Fibroblast of peridontal ligament (primary cell): ENCODE data around the gene DUSP28.
"Not testable (repeated sequence)": the region's sequence is repeated elsewhere in the genome, so short reads cannot be mapped to it uniquely, and the experiment has no call there.

ENCODE experiments used
- DNase-seq: peaks from one replicate; pipeline ENCODE4 v3.0.0-alpha.2; 2010; ENCODE audit errors: extremely low read depth

Gene DUSP28

DNA sequence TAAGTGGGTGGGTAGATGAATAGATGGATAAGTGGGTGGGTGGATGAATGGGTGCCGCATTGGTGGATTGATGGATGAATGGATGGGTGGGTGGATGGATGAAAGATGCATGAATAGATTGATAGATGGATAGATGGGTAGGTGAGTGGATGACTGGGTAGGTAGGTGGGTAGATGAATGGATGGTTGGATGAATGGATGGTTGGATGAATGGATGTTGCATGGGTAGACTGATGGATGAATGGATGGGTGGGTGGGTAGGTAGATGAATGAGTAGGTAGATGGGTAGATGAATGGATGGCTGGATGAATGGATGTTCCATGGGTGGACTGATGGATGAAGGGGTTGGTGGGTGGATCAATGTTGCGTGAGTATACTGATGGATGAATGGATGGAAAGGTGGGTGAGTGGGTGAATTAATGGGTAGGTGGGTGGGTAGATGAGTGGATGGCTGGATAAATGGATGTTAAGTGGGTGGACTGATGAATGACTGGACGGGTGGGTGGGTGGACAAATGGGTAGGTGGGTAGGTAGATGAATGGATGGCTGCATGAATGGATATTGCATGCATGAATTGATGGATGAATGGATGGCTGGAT, 32.9 kb upstream of the DUSP28 start:
- no peak for DNase-seq

DNA sequence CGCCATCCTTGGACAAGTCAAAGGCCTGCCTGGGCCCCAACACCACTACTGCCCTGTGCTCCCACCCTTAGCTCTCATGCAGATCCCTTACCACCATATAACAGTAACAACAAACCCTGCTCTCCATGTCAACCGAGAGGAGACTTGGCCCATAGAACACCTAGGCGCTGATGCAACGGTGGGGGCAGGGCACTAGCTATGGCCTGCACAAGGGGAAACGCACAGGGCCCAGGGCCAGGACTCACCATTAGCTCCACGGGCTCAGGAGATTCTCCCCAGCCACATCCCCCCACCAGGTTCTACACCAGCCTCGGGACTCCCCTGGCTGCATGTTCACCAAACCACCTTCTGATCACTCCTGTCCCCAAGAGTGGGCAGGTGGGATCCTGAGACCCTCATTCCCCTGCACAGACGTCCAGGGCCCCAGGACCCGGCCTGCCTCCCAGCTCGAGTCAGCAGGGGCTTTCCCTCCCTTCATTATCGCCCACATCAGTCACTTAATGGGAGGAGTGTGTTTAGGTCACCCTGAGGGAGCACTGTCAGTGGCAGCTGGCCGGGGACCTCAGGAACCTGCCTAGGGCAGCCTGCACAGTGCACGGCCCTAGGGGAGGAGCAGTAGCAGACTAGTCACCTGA, 31.6 kb upstream of the DUSP28 start:
- DNase-seq, result no peak

DNA sequence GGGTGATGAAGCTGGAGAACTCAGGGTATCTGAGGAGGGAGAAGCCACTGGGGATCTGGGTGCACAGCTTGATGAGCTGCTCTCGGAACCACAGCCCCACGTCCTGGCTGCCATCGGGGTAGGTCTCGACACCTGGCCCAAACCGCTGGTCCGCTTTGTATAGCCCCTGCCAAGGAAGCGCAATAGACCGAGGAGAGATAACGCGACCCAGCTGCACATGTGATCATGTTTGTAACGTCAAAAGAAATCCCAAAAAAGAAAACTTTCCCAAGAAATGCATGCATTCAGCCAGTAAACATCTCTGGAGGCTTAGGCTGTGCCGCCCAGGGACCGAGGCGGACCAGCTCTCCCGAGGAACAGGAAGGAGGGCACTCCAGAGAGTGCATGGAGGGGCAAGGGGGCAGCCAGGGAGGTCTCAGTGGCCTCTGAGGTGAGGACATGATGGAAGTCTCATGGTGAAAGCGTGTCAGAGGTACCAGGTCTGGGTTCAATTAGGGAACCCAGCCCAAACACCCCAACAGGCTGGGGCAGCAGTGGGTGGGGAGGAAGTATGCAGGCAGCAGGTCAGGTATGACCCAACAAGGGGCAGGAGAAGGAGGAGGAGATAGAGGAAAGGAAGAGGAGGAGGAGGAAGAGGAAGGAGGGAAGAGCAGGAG, 30.7 kb upstream of the DUSP28 start:
- no peak for DNase-seq

DNA sequence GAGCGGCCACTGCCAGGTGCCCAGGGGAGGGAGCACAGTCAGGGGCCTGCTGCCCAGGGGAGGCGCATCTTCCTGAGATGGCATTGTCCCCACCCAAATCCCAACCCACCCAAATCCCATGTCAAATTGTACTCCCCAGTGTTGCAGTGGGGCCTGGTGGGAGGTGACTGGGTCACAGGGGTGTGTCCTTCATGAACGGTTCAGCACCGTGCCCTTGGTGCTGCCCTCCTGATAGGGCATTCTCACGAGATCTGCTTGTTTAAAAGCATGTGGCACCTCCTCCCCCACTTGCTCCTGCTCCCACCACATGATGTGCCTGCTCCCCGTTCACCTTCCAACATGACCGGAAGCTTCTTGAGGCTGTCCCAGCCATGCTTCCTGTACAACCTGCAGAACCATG, 30.0 kb upstream of the DUSP28 start:
- no peak for DNase-seq

DNA sequence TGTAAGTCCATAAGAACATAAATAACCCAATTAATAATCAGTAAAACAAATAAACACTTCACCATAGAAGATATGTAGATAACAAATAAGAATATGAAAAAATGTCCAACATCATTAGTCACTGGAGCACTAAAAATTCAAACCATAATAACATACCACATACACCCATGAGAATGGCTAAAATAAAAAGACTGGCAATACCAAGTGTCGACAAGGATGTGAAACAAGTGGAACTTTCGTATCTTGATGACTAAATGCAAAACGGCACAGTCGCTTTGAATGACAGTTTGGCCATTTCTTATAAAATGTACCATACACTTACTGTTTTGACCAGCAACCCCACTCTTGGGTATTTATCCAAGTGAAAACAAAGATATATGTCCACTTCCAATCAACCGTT, 29.1 kb upstream of the DUSP28 start:
- no peak for DNase-seq

DNA sequence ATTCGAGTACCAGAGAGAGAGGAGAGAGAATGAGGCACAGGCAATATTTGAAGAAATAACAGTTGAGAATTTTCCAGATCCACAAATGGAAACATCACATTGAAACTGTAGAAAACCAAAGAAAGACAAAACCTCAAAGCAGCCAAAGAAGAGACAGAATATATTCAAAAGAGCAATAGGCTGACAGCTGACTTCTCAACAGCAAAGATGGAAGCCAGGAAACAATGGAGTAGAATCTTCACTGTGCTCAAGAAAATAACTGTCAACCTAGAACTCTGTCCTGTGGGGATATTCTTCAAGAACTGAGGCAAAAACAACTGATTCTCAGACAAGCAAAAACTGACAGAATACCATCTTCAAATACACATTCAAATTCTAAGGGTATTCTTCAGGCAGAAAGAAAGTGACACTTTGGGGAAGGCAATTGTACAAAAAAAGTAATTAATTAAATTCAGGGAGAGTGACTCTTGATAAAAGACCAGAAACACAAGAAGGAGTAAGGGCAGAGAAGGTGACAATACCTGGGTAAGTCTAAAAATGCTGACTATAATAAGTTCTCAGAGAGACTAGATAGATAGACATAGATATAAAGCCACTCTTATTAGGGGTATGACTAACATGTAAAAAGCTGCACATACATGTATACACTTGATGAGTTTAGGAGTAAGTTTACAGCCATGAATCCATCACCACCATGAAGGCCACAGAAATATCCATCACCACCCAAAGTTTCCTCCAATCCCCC, 28.0 kb upstream of the DUSP28 start:
- no peak for DNase-seq

DNA sequence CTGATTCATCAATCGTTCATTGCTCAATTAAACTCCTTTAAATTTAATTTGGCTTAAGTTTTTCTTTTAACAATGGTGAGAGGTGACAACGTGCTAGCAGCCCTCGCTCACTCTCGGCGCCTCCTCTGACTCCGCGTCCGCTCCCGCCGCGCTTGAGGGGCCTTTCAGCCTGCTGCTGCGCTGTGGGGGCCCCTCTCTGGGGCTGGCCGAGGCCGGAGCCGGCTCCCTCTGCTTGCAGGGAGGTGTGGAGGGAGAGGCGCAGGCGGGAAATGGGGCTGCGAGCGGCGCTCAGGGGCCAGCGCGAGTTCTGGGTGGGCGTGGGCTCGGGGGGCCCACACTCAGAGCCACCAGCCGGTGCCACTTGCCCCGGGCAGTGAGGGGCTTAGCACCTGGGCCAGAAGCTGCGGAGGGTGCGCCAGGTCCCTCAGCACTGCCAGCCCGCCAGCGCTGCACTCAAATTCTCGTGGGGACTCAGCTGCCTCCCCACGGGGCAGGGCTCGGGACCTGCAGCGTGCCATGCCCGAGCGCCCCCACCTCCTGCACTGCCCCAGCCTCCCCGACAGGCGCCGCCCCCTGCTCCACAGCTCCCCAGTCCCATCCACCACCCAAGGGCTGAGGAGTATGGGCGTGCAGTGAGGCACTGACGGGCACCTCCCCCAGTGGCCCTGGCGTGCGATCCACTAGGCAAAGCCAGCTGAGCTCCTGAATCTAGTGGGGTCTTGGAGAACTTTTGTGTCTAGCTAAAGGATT, 22.0 kb upstream of the DUSP28 start:
- no peak for DNase-seq

DNA sequence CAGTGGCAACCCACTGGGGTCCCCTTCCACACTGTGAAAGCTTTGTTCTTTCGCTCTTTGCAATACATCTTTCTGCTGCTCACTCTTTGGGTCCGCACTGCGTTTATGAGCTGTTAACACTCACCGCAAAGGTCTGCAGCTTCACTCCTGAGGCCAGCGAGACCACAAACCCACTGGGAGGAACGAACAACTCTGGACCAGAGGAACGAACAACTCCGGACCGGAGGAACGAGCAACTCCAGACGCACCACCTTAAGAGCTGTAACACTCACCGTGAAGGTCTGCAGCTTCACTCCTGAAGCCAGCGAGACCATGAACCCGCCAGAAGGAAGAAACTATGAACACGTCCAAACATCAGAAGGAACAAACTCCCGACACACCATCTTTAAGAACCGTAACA, 21.1 kb upstream of the DUSP28 start:
- DNase-seq, result not testable (repeated sequence)

DNA sequence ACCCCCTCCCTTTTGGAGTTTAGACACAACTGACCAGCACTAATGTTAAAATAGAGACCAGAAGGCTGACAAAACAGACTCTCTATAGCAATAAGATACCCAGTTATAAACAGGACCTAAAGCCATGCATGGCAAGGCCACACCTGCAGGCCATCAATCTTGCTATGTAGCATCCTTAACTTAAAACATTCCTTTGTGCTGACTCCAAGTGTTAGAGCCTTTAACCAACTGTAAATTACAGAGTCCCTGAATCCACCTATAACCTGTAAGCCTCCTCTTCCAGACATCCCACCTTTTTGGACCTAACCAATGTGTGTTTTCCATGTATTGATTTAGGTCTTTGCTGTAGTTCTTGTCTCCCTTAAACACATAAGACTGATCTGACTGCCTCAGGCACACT, 20.3 kb upstream of the DUSP28 start:
- DNase-seq, result no peak

DNA sequence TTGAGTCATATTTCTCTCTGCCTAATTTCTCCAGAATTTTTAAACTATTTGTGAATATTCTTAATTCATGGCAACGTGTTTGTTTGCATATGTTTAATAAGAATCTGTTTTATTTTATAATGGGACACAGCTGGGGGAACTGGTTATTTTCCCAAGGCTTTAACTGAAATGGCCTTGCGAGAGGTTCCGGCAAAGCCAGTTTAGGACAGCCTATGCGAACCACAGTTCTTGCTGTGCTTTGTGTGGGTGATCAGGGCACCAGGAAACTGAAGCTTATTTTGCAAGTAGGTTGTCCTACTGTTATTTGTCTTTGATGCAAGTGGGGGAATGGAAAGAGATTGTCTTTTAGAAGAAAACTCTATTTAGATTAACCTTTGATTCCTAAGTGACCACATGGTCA, 8.9 kb upstream of the DUSP28 start:
- DNase-seq, result no peak

DNA sequence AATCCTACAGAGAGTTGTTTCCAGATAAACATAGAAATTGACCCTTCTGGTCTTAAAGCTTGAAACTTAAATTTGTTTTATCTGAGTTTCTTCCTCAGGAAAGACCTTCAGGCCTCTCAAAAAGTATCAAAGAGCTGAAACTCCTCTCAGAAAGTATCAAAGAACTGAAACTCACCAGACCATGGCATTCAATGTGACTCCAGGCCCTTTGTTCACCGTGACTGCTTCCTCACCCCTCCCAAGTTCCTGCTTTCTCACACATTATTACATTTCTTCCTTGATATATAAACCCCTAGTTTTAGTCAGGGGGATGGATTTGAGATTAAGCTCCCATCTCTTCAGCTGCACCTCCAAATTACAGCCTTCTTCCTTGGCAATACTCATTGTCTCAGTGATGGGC, 8.3 kb upstream of the DUSP28 start:
- DNase-seq, result no peak

DNA sequence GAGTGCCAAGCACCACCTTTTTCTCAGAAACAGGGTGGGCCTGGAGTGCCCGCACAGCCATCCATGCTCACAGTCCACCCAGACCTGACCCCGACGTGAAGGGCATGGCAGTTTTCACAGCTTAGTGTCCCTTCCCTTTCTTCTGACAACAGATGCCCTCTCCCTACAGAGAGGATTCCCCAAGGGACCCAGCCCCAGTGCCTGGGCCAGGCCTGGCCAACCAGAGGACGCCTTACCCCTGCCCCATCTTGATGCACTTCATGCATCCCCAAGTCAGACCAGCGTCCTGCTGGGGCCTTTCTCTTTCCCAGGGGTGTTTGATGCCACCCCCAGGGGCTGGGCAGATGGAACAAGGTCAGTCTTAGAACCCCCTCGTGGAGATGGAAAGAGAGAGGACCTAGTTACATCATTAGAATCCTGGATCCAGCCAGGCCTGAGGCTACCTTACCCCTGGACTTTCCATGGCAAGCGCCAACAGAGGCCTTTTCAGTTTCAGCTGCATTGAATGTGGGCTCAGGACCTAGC, 6.1 kb upstream of the DUSP28 start:
- DNase-seq, result no peak

DNA sequence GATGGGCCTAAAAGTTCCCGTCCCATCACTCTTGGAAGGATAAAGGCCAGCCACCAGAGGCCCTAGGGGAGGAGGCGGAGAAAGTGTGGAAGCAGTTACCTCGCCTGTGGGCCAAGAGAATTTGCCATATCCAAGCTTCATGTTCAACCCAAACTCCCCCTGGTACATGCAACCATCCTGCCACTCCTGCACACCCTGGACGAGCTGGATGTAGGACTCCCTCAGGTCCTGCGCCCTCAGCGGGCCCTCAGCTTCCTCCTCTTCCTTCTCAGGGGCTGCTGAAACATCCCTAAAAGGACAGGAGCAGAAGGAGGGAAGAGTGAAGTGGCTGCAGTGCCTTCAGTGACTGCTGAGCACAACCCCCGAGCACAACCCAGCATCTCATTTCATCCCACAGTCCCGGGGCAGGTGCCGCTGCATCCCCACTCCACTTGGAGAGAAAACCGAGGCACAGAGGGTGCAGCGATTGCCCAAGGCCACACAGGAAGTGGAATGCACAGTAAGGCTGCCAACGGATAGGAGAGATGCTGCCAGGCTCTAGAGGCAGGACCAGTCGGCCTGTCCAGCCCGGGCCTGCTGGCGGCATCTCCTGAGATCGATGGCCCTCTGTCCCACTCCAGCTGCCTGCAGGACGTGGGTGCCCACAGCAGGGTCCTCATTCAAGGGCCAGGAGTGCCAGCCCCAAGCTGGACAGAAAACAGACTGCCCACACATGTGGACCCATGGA, 5.2 kb upstream of the DUSP28 start:
- DNase-seq, result no peak

DNA sequence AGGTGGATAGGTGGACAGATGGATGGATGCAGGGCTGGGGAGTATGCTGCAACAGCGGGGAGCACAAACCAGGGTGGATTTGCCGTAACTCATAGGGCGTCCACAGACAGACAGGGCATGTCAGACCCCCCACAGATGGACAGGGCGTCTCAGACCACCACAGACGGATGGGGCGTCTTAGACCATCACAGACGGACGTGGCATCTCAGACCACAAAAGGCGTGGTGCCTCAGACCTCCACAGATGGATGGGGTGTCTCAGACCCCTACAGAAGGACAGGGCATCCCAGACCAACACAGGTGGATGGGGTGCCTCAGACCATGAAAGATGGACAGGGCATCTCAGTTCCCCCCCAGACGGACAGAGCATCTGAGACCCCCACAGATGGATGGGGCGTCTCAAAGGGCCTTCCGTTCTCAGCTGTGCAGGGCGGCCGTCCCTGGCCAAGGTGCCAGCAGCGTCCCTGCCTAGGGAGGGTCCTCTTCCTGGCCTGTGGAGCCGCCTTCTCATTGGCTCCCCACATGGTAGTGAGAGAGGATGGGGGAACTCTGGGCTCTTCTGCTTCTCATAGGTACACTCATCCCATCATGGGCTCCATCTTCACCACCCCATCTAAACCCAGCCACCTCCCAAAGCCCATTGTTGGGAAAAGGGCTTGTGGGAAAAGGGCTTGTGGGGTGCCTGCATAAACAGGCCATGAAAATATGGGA, 4.5 kb upstream of the DUSP28 start:
- no peak for DNase-seq

DNA sequence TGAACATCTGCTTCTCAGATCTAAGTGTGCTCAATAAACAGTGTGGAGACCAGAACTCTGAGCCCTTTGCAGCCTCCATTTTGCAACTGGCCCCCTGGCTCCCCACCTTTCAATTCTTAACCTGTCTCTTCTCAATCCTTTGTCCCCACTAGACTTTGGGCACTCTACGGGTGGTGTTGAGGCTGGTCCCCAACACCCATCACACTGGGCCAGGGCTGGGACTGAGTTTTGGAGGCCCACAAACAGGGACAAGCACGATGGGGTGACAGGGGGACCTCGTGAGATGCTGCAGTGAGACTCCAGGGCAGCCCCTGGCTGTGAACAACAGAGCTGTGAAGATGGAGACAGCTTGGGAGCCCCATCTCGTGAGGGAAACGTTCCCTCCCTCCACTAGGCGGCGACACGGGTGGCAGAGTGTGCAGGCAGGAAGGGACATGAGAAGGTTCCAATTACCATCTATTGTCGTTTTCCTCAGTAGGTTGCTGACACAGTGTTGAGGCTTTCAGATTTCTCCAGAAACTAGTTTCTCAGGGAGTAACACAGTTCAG, 3.5 kb upstream of the DUSP28 start:
- peak; percentile 40 for DNase-seq

DNA sequence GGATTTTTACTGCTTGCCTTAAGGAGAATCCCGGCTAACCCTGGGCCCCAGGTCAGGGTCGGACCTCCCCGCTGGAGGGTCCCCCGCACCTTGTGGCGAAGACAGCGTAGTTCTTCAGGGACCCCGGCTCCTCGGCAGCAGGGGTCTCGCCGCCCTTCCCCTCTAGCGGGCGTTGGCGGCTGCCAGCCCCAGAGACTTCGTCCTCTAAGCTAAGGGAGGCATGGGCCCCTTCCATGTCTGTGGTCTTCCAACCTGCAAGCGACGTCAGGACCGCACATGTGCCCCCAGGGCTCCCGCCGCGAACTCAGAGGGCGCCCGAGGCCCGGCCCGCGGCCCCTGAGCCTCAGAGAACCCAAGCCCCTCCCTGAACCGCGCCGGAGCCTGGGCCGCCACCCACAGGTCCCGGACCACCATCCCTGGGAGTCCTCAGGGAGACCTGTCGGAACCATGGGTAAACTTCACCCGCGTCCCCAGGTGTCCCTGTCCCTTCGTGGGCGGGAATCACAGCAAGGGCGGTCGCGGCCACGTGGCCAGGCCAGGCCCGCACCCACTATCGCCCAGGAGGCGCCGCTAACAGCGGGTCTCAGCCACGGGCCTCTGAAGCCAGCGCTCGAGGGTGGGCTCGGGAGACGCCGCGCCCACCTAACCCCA, 2.9 kb upstream of the DUSP28 start:
- DNase-seq, result no peak

DNA sequence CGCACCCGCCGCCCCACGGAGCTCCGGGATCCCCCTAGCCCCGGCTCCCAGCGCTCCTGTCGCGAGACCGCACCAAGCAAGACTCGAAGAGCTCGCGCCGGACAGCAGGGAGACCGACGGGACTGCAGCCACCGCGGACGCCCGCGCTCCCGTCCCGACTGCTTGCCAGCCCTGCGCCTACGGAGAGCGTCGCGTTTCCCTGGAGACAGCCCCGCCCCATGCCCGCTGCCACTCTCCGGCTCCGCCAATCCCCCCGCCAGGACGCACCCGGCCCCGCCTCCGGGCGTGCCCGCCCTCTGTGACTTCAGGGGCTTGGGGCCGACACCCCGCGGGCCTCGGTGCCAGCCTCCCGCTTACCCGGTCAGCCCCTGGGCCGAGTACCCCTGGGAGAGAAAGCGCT, 2.3 kb upstream of the DUSP28 start, which contains the start of gene ANKMY1:
Gene ANKMY1 (minus strand): TSS at position 181 of the 400 bp plus-strand sequence. CDS start 653 bp downstream, outside the sequence.
- DNase-seq, result peak; percentile 53

DNA sequence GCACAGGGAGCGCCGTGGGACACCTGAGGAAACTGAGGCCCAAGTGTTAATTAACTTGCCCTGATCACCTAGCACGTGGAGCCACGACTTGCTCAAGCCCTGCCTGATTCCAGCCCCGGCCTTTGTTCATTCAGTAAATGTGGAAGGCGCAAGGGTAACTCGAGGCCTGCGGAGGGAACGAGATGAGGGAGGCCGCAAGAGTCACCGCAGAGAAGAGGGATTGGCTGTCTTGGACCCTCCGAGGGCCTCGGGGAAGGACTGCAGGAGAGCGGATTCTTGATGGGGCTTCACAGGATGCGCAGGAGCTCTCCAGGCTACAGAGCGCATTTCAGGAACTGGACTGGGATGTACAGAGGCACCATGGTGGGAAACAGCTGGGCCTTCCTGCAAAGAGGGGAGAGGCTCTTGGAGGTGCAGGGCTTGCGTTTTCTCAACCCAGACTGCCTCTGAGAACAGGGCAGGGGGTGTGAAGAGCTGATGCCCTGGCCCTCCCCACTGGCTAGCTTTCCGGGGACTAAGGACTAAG, 1.9 kb upstream of the DUSP28 start:
- DNase-seq, result no peak

DNA sequence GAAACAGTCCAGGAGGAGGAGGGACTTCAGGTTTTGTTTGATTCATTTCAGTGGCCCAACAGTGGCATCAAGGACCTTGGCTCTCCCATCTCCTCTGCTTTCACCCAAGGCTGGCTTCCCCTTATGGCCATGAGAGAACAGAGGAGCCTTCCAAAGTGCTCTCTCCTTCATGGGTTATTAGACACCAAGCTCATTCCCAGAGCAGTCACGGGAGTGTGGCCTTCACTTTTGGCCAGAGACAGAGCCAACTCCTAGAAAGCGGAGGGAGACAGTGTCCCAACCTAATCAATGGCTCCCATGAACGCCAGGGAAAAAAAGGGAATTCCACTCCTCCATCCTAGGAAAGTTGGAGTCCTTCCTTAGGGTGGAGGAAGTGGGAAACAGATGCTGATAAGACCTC, 871 bp upstream of the DUSP28 start:
- no peak for DNase-seq
